ENCODE data around the gene LCAT. TPM values are rescaled to one million over a fixed set of nuclear protein-coding genes. Genes with fewer than 3 reads are reported as not detected.

The LCAT gene
- total and polyA plus RNA-seq, 2 experiments from 2014 or later = 13.7 to 18.9 TPM

- Histone ChIP-seq H3K79me2 (replicated peaks; ENCODE audit: insufficient read depth) (0 out of 2 replicates have a peak, but pooled peaks cover 5% of the 10 kb centered on the region), H3K4me3 (no peak overlapping the region), H4K20me1 (replicated peaks; ENCODE audit: insufficient read depth) (peaks cover 3% of the 10 kb centered on the region), H2AFZ (no peak overlapping the region), H3F3A (replicated peaks; ENCODE audit: low read depth) (peaks cover 13% of the 10 kb centered on the region; the same call in 1 of the 2 replicates), H3K36me3 (ENCODE audit: insufficient read depth) (no peaks in the 10 kb centered on the region), H3K27ac (ENCODE audit: low read depth) (no peak overlapping the region), H3K4me2 (no peak overlapping the region), H3K27me3 (ENCODE audit: insufficient read depth) (no peaks in the 10 kb centered on the region), H3K9me2 (ENCODE audit: insufficient read depth) (no peaks in the 10 kb centered on the region), H3K4me1 (ENCODE audit: insufficient read depth) (peaks cover 16% of the 10 kb centered on the region; the same call in 1 of the 2 replicates)
- Mint-ChIP-seq H3K27me3 (ENCODE audit: insufficient read depth, low read depth, poor library complexity) (peaks cover 30% of the 10 kb centered on the region), H3K27ac (no peak overlapping the region), H3K9me3 (no peaks in the 10 kb centered on the region), H3K4me1 (peaks cover 23% of the 10 kb centered on the region), H3K36me3 (ENCODE audit: low read depth) (peaks cover 13% of the 10 kb centered on the region; the same call in 1 of the 3 replicates), H3K4me3 (no peak overlapping the region)
- DNase-seq (ENCODE audit: low spot score) = no peak
- no peak for ATAC-seq
- TF ChIP-seq EZH2phosphoT487 (IDR thresholded peaks at IDR 0.05; ENCODE audit: unreplicated experiment) = no peak
- TF ChIP-seq EZH2 (IDR thresholded peaks at IDR 0.05; ENCODE audit: low read depth, unreplicated experiment) = no peak
- TF ChIP-seq REST (IDR thresholded peaks at IDR 0.05; ENCODE audit: unreplicated experiment) = no peak
These were observed 13.2 kb downstream of the LCAT start for GRCh38 chr16:67930678-67931211.

GRCh38 chr16:67930191-67930590 is 13.7 kb downstream of the LCAT start:
- Histone ChIP-seq H3K79me2 (replicated peaks; ENCODE audit: insufficient read depth) (0 out of 2 replicates have a peak, but pooled peaks cover 5% of the 10 kb centered on the region), H4K20me1 (replicated peaks; ENCODE audit: insufficient read depth) (peaks cover 3% of the 10 kb centered on the region), H3K27ac (ENCODE audit: low read depth) (no peak overlapping the region), H3K9me2 (ENCODE audit: insufficient read depth) (no peaks in the 10 kb centered on the region), H2AFZ (no peak overlapping the region), H3K36me3 (ENCODE audit: insufficient read depth) (no peaks in the 10 kb centered on the region), H3F3A (replicated peaks; ENCODE audit: low read depth) (peaks cover 11% of the 10 kb centered on the region; the same call in 1 of the 2 replicates), H3K4me1 (ENCODE audit: insufficient read depth) (peaks cover 16% of the 10 kb centered on the region; the same call in 1 of the 2 replicates), H3K4me3 (no peak overlapping the region), H3K4me2 (no peak overlapping the region), H3K27me3 (ENCODE audit: insufficient read depth) (no peaks in the 10 kb centered on the region)
- H3K4me1 Mint-ChIP-seq = peaks cover 26% of the 10 kb centered on the region
- H3K4me3 Mint-ChIP-seq = no peak overlapping the region
- H3K27me3 Mint-ChIP-seq (ENCODE audit: insufficient read depth, low read depth, poor library complexity) = peaks cover 28% of the 10 kb centered on the region
- H3K36me3 Mint-ChIP-seq (ENCODE audit: low read depth) = peaks cover 13% of the 10 kb centered on the region; the same call in 1 of the 3 replicates
- ATAC-seq (no peak), DNase-seq (ENCODE audit: low spot score) (no peak)
- H3K27ac Mint-ChIP-seq = no peak overlapping the region
- no peaks in the 10 kb centered on the region for H3K9me3 Mint-ChIP-seq
- TF ChIP-seq ZNF462 (CRISPR knock-in tag; IDR thresholded peaks at IDR 0.05) = no peak
- no peak for TF ChIP-seq REST (IDR thresholded peaks at IDR 0.05; ENCODE audit: unreplicated experiment)
- TF ChIP-seq NANOG (IDR thresholded peaks at IDR 0.05; ENCODE audit: borderline replicate concordance) = no peak
- no peak for TF ChIP-seq EZH2phosphoT487 (IDR thresholded peaks at IDR 0.05; ENCODE audit: unreplicated experiment)
- TF ChIP-seq ZNF114 (CRISPR knock-in tag; IDR thresholded peaks at IDR 0.05) = no peak
- no peak for TF ChIP-seq JUNB (IDR thresholded peaks at IDR 0.05; ENCODE audit: unreplicated experiment)

Data from GM23338 (cell line).